HT-29 (cell line): ENCODE data around the gene CHCHD3. TPM values are rescaled to one million over a fixed set of nuclear protein-coding genes. Genes with fewer than 3 reads are reported as not detected.

Experiments used
- DNase-seq: peaks from one replicate; pipeline ENCODE4 v3.0.0-alpha.2; 2015; ENCODE audit warnings: low spot score
- total RNA-seq: library from RNA; depleted of rRNA; stranded (reverse); fragments of >200 nt; shearing (Covaris generic); gene quantifications from 2 replicates; pipeline ENCODE4 v1.2.3, GENCODE V29; 2014

Gene CHCHD3
- total RNA-seq, 1 experiment from 2014 or later, result 130 TPM

- DNase-seq, result no peak
These were observed 262.2 kb downstream of the CHCHD3 start for GRCh38 chr7:132819648-132820047.

GRCh38 chr7:132817949-132818348 lies 263.9 kb downstream of the CHCHD3 start:
- no peak for DNase-seq

GRCh38 chr7:132815696-132816311 lies 266.1 kb downstream of the CHCHD3 start:
- DNase-seq, result no peak

- no peak for DNase-seq
These were observed 266.8 kb downstream of the CHCHD3 start for GRCh38 chr7:132815130-132815529.

- no peak for DNase-seq
These were observed 271.3 kb downstream of the CHCHD3 start for GRCh38 chr7:132810561-132810960.

GRCh38 chr7:132806834-132807233 lies 275.1 kb downstream of the CHCHD3 start:
- DNase-seq, result no peak

GRCh38 chr7:132805766-132806165 lies 276.1 kb downstream of the CHCHD3 start:
- DNase-seq, result no peak

GRCh38 chr7:132804849-132805485 lies 276.9 kb downstream of the CHCHD3 start:
- DNase-seq, result no peak

- no peak for DNase-seq
These were observed 281.4 kb downstream of the CHCHD3 start for GRCh38 chr7:132800522-132800921.

- DNase-seq, result no peak
These were observed 282.8 kb downstream of the CHCHD3 start for GRCh38 chr7:132799081-132799413.

- no peak for DNase-seq
These were observed 284.7 kb downstream of the CHCHD3 start for GRCh38 chr7:132797152-132797551.

GRCh38 chr7:132793474-132793873 lies 288.4 kb downstream of the CHCHD3 start:
- no peak for DNase-seq

- no peak for DNase-seq
These were observed 290.9 kb downstream of the CHCHD3 start for GRCh38 chr7:132791036-132791435.

- no peak for DNase-seq
These were observed 291.8 kb downstream of the CHCHD3 start for GRCh38 chr7:132790104-132790503.

- no peak for DNase-seq
These were observed 292.6 kb downstream of the CHCHD3 start for GRCh38 chr7:132789281-132789680.

GRCh38 chr7:132785870-132786269 lies 296.0 kb downstream of the CHCHD3 start:
- DNase-seq, result no peak

- DNase-seq, result no peak
These were observed 297.5 kb downstream of the CHCHD3 start for GRCh38 chr7:132784406-132784805.

- no peak for DNase-seq
These were observed 298.1 kb downstream of the CHCHD3 start for GRCh38 chr7:132783824-132784223.

GRCh38 chr7:132782777-132783640 lies 298.9 kb downstream of the CHCHD3 start:
- no peak for DNase-seq

- no peak for DNase-seq
These were observed 301.1 kb downstream of the CHCHD3 start for GRCh38 chr7:132780822-132781221.

GRCh38 chr7:132779164-132779563 lies 302.7 kb downstream of the CHCHD3 start:
- DNase-seq, result no peak

GRCh38 chr7:132778761-132779160 lies 303.1 kb downstream of the CHCHD3 start:
- DNase-seq, result no peak

GRCh38 chr7:132777956-132778355 lies 303.9 kb downstream of the CHCHD3 start:
- DNase-seq, result no peak
